ENCODE results near the gene INPPL1. TPM values are rescaled to one million over a fixed set of nuclear protein-coding genes. Genes with fewer than 3 reads are reported as not detected.

INPPL1 gene
- total and polyA plus RNA-seq, 2 donors (not counting 1 experiment from before 2014, with no cell fraction given) = 205 to 208 TPM

DNA sequence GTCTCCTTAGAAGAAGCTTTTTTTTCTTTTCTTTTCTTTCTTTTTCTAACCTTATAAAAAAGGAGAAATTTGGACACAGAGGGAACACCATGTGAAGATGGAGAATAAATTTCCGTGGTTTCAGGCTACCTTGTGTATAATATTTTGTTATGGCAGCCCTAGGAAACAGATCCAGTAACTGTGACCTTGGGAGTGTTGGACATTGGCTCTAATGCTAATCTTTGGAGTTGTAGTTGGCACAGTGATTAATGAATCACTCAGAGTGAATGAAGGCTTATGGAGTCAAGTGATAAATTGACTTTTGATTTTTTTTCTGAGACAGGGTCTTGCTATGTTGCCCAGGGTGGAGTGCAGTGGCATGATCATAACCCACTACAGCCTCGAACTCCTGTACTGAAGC lies 34.9 kb downstream of the INPPL1 start:
- Histone ChIP-seq H3K4me3 (ENCODE audit: control extremely low read depth in 1 of 5, extremely low read depth in 1 of 5, insufficient read depth in 1 of 5, low read depth in 2 of 5, low read length in 4 of 5) (no peak overlapping the region), H4K20me1 (ENCODE audit: control insufficient read depth, insufficient read depth, low read length, poor library complexity, severe bottlenecking) (no peaks in the 10 kb centered on the region), H3K4me2 (replicated peaks; ENCODE audit: low read depth, low read length, poor library complexity, severe bottlenecking) (no peak overlapping the region), H3K4me1 (ENCODE audit: control insufficient read depth in 2 of 2, insufficient read depth in 2 of 2, low read length in 2 of 2) (peaks cover 0 to 4% of the 10 kb centered on the region in 2 donors), H3K9ac (ENCODE audit: low read length) (no peak overlapping the region), H2AFZ (ENCODE audit: insufficient read depth, low read depth, low read length, poor library complexity, severe bottlenecking) (no peak overlapping the region), H3K27me3 (replicated peaks in 1 of 4; ENCODE audit: control extremely low read depth in 1 of 4, control insufficient read depth in 3 of 4, insufficient read depth in 4 of 4, low read length in 3 of 4) (peaks cover 0 to 7% (median 1%) of the 10 kb centered on the region in 4 experiments), H3K36me3 (replicated peaks in 1 of 2; ENCODE audit: control extremely low read depth in 1 of 2, control insufficient read depth in 1 of 2, extremely low read depth in 1 of 2, insufficient read depth in 2 of 2, low read length in 1 of 2) (no peaks in the 10 kb centered on the region), H3K27ac (ENCODE audit: low read length in 2 of 2) (no peak overlapping the region), H3K79me2 (ENCODE audit: control insufficient read depth, insufficient read depth, low read length) (no peaks in the 10 kb centered on the region), H3K9me3 (ENCODE audit: control extremely low read depth in 1 of 3, control insufficient read depth in 2 of 3, insufficient read depth in 1 of 3, low read length in 2 of 3) (no peaks in the 10 kb centered on the region)
- POLR2A ChIA-PET = no interaction called here
- DNase-seq (no peak), ATAC-seq (ENCODE audit: low read depth) (no peak)
- H3K27me3 Mint-ChIP-seq = peaks cover 36% of the 10 kb centered on the region
- no peaks in the 10 kb centered on the region for H3K4me1 Mint-ChIP-seq
- intact Hi-C loops (cut with micrococcal nuclease) = no loop called here
- H3K9me3 Mint-ChIP-seq (ENCODE audit: insufficient read depth) = no peaks in the 10 kb centered on the region
- WGBS (ENCODE audit: insufficient coverage) = 72% methylated on average over 2 of the region's 2 CpGs
- no peak for TF ChIP-seq EZH2 (IDR thresholded peaks at IDR 0.05; ENCODE audit: borderline replicate concordance, insufficient read depth, low read depth, low read length, poor library complexity, severe bottlenecking)
- H3K4me3 Mint-ChIP-seq = no peak overlapping the region
- CTCF ChIA-PET = no interaction called here
- H3K27ac Mint-ChIP-seq = no peak overlapping the region

DNA sequence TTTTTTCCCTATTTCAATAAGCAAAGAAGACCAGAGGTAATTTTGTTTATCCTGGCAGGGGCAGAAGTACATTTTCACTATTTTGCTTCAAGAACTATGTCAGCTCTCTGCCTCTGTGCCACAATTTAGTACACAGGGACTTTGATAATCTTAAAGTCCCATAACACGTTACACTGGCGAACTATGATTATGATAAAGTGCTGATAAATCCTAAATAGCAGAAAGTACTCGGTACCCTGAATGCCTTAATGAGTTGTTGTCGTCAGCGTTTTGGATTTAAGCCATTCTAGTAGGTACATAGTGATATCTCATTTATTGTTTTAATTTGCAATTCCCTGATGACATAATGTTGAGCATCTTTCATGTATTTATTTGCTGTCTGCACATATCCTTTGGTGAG lies 36.0 kb downstream of the INPPL1 start:
- POLR2A ChIA-PET = no interaction called here
- Mint-ChIP-seq H3K4me1 (no peaks in the 10 kb centered on the region), H3K9me3 (ENCODE audit: insufficient read depth) (no peaks in the 10 kb centered on the region), H3K27ac (no peak overlapping the region), H3K27me3 (peaks cover 39% of the 10 kb centered on the region), H3K4me3 (no peak overlapping the region)
- Histone ChIP-seq H3K4me2 (replicated peaks; ENCODE audit: low read depth, low read length, poor library complexity, severe bottlenecking) (no peak overlapping the region), H3K4me1 (ENCODE audit: control insufficient read depth in 2 of 2, insufficient read depth in 2 of 2, low read length in 2 of 2) (no peaks in the 10 kb centered on the region), H3K79me2 (ENCODE audit: control insufficient read depth, insufficient read depth, low read length) (no peaks in the 10 kb centered on the region), H3K27me3 (replicated peaks in 1 of 4; ENCODE audit: control extremely low read depth in 1 of 4, control insufficient read depth in 3 of 4, insufficient read depth in 4 of 4, low read length in 3 of 4) (peaks cover 0 to 7% (median 0%) of the 10 kb centered on the region in 4 experiments), H3K4me3 (ENCODE audit: control extremely low read depth in 1 of 5, extremely low read depth in 1 of 5, insufficient read depth in 1 of 5, low read depth in 2 of 5, low read length in 4 of 5) (no peak overlapping the region), H3K36me3 (replicated peaks in 1 of 2; ENCODE audit: control extremely low read depth in 1 of 2, control insufficient read depth in 1 of 2, extremely low read depth in 1 of 2, insufficient read depth in 2 of 2, low read length in 1 of 2) (no peaks in the 10 kb centered on the region), H3K27ac (ENCODE audit: low read length in 2 of 2) (no peak overlapping the region), H4K20me1 (ENCODE audit: control insufficient read depth, insufficient read depth, low read length, poor library complexity, severe bottlenecking) (no peaks in the 10 kb centered on the region), H2AFZ (ENCODE audit: insufficient read depth, low read depth, low read length, poor library complexity, severe bottlenecking) (no peak overlapping the region), H3K9me3 (ENCODE audit: control extremely low read depth in 1 of 3, control insufficient read depth in 2 of 3, insufficient read depth in 1 of 3, low read length in 2 of 3) (no peaks in the 10 kb centered on the region), H3K9ac (ENCODE audit: low read length) (no peak overlapping the region)
- DNase-seq (no peak), ATAC-seq (ENCODE audit: low read depth) (no peak)
- no peak for TF ChIP-seq EZH2 (IDR thresholded peaks at IDR 0.05; ENCODE audit: borderline replicate concordance, insufficient read depth, low read depth, low read length, poor library complexity, severe bottlenecking)
- TF ChIP-seq, protein P1, sequence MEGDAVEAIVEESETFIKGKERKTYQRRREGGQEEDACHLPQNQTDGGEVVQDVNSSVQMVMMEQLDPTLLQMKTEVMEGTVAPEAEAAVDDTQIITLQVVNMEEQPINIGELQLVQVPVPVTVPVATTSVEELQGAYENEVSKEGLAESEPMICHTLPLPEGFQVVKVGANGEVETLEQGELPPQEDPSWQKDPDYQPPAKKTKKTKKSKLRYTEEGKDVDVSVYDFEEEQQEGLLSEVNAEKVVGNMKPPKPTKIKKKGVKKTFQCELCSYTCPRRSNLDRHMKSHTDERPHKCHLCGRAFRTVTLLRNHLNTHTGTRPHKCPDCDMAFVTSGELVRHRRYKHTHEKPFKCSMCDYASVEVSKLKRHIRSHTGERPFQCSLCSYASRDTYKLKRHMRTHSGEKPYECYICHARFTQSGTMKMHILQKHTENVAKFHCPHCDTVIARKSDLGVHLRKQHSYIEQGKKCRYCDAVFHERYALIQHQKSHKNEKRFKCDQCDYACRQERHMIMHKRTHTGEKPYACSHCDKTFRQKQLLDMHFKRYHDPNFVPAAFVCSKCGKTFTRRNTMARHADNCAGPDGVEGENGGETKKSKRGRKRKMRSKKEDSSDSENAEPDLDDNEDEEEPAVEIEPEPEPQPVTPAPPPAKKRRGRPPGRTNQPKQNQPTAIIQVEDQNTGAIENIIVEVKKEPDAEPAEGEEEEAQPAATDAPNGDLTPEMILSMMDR (IDR thresholded peaks at IDR 0.05) = no peak
- intact Hi-C loops (cut with micrococcal nuclease) = no loop called here
- CTCF ChIA-PET = interaction anchor here (0.9 kb wide), 1 partner anchor 169 kb away, joined by 3 read pairs; no protein-coding TSS in a partner anchor
- no CpG with 5 or more reads among the region's 5 CpGs for WGBS (ENCODE audit: insufficient coverage)
